Right atrium auricular region (tissue), 2 donors: Measurements from ENCODE around the gene CCDC24. TPM values are rescaled to one million over a fixed set of nuclear protein-coding genes. Genes with fewer than 3 reads are reported as not detected.

Experiments
- DNase-seq: peaks from one replicate; pipeline ENCODE4 v3.0.0-alpha.2; 2019; ENCODE audit warnings: low spot score
- H3K27ac ChIP-seq, 2 donors: fragments of 200-600 bp; sonication (generic); 1 replicate in 1 of 2; 2 replicates in 1 of 2; pipeline ENCODE4 v1.5.1; 2016 to 2019
- H3K27me3 ChIP-seq, 2 donors: fragments of 200-600 bp; sonication (generic); one replicate each; pipeline versions ENCODE4 v1.5.1 to v1.6.0; 2017 to 2019
- H3K36me3 ChIP-seq: fragments of 200-600 bp; sonication (generic); one replicate; pipeline ENCODE4 v1.5.1; 2016
- H3K4me1 ChIP-seq, 2 donors: fragments of 200-600 bp; sonication (generic); one replicate each; pipeline versions ENCODE4 v1.5.1 to v1.6.0; 2017 to 2019
- H3K4me3 ChIP-seq, 2 donors: fragments of 200-600 bp; sonication (generic); 1 replicate in 1 of 2; 2 replicates in 1 of 2; pipeline ENCODE4 v1.5.1; 2017 to 2019; ENCODE audit warnings: mild to moderate bottlenecking in 1 of 2, moderate library complexity in 1 of 2
- H3K9me3 ChIP-seq, 2 donors: fragments of 200-600 bp; sonication (generic); one replicate each; pipeline ENCODE4 v1.5.1; 2019
- CTCF ChIP-seq, 2 donors: fragments of 200-600 bp; sonication (generic); IDR thresholded peaks; one replicate each; pipeline ENCODE4 v1.5.1; 2019; ENCODE audit warnings: antibody characterized with exemption in 2 of 2
- total RNA-seq, 2 donors: library from RNA; depleted of rRNA; stranded (reverse); fragments of >200 nt; gene quantifications; one replicate each; pipeline ENCODE4 v1.1.0, GENCODE V29; 2016

CCDC24 gene
- total RNA-seq, 2 donors from 2014 or later, result 1.6 to 2.0 TPM

DNA sequence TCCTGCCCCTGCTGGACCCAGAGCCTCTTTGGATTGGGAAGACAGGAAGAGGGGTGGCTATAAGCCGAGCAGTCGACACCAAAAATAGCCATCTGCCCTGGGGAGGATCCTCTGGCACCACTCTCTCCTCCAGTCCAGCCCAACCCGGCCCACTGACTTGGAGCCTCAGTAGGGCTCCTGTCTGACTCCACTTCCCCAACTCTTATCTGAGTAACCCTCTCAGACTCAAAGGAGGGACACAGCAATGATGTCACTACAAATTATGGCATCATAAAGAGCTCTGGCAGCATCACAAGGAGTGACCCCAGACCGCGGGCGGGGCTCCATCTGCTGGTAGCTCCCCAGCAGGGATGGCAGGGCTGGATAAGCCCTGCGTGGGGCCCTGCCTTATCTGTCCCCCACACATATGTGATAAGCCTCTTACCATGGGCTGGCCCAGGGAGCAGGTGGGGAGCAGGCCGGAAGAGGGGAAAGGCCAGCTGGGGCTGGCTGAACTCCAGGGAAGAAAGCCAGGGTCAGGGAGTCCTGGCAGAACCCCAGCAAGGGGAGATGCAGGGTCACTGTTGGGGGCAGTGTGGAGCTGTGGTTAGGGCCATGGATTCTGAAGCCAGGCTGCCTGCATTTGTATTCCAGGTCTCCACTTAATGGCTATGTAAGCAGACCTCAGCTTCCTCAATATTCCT is 44.5 kb downstream of the CCDC24 start:
- Histone ChIP-seq H3K36me3 (no peaks in the 10 kb centered on the region), H3K4me3 (no peak overlapping the region), H3K9me3 (no peaks in the 10 kb centered on the region), H3K4me1 (peaks cover 0 to 25% of the 10 kb centered on the region in 2 donors), H3K27ac (peak overlapping the region; percentile 61 to 79), H3K27me3 (no peaks in the 10 kb centered on the region)
- DNase-seq, result no peak
- TF ChIP-seq CTCF (IDR thresholded peaks at IDR 0.05), result no peak

DNA sequence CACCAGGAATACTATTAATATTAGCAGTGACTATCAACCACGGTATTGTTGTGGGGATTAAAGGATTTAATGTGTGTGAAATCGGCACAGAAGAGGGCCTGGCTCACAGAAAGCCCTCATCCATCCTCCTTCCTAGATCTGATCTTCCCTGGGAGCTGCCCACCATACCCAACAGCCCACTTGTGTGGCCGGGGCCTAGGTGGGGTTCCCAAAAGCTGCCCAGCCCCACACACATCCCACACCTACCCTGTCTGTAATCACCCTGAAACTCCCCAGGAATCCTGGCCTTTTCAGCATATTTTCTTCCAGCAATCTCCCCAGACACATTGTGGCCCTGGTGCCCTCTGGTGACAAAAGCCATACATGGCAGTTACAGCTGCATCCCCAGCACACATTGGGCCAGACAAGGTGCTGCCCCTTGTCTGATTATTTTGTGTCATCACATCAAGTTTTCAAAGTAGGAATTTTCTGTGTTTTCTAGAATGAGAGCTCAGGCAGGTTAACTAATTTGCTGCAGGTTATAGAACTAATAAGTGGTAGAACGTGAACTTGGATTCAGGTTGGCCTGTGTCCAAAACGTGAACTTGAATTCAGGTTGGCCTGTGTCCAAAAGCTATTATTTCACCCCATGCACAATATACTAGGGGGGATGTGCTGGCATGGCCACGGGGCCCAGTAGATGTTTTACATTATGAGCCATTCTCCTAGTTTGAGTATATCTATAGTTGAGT is 45.2 kb downstream of the CCDC24 start:
- peak overlapping the region; percentile 61 to 79 for H3K27ac ChIP-seq
- DNase-seq, result peak; percentile 70

DNA sequence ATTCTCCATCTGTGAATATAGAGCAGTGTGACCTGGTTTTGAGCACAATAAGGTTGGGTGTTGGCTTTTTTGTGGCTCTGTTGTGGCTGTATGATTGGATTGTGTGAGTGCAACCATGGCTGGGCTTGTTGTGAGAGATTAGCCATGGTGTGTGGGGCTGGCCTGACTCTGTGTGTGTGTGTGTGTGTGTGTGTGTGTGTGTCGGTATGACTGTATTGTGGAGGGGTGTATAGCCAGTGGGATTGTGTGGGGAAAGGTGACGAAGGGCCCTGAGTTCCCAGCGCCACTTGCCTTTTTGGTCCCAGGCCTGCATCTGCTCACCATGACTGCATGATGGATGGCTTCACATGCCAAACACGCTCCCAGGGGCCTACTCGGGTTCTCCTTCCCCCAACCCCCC is 45.8 kb downstream of the CCDC24 start:
- Histone ChIP-seq H3K4me3 (no peak overlapping the region), H3K4me1 (peaks cover 0 to 16% of the 10 kb centered on the region in 2 donors), H3K27me3 (no peaks in the 10 kb centered on the region), H3K9me3 (no peaks in the 10 kb centered on the region), H3K27ac (no peak overlapping the region), H3K36me3 (no peaks in the 10 kb centered on the region)
- DNase-seq, result no peak
- no peak for TF ChIP-seq CTCF (IDR thresholded peaks at IDR 0.05)

More for the DNA sequence above, 45.2 kb downstream of the CCDC24 start:
- Histone ChIP-seq H3K4me1 (peaks cover 0 to 20% of the 10 kb centered on the region in 2 donors), H3K4me3 (no peak overlapping the region), H3K36me3 (no peaks in the 10 kb centered on the region), H3K9me3 (no peaks in the 10 kb centered on the region), H3K27me3 (no peaks in the 10 kb centered on the region)
- peak; percentile 56 to 81 for TF ChIP-seq CTCF (IDR thresholded peaks at IDR 0.05)

- H3K4me3 ChIP-seq, result no peak overlapping the region
- TF ChIP-seq CTCF (IDR thresholded peaks at IDR 0.05), result no peak
- H3K9me3 ChIP-seq, result no peaks in the 10 kb centered on the region
- H3K4me1 ChIP-seq, result peaks cover 0 to 16% of the 10 kb centered on the region in 2 donors
- H3K36me3 ChIP-seq, result no peaks in the 10 kb centered on the region
- no peak overlapping the region for H3K27ac ChIP-seq
- DNase-seq, result no peak
- H3K27me3 ChIP-seq, result no peaks in the 10 kb centered on the region
These were observed 47.7 kb downstream of the CCDC24 start for GRCh38 chr1:44038876-44039657.

GRCh38 chr1:44040418-44040817 is 49.0 kb downstream of the CCDC24 start:
- no peak overlapping the region for H3K4me3 ChIP-seq
- H3K4me1 ChIP-seq, result peaks cover 0 to 12% of the 10 kb centered on the region in 2 donors
- TF ChIP-seq CTCF (IDR thresholded peaks at IDR 0.05), result no peak
- no peaks in the 10 kb centered on the region for H3K27me3 ChIP-seq
- DNase-seq, result no peak
- H3K9me3 ChIP-seq, result no peaks in the 10 kb centered on the region
- no peaks in the 10 kb centered on the region for H3K36me3 ChIP-seq
- no peak overlapping the region for H3K27ac ChIP-seq
